Lower leg skin (tissue), 3 donors: ENCODE results near the gene SHISAL1.

ENCODE experiments used
- POLR2A ChIP-seq, 2 donors: fragments of 450-650 bp; IDR thresholded peaks; one replicate each; pipeline ENCODE4 v1.6.1; 2016 to 2017; ENCODE audit warnings: antibody characterized with exemption in 2 of 2, mild to moderate bottlenecking in 1 of 2, moderate library complexity in 1 of 2
- TF ChIP-seq, protein P1 (sequence below), 3 donors: fragments of 450-650 bp; IDR thresholded peaks; one replicate each; pipeline ENCODE4 v1.5.1; 2016; ENCODE audit warnings: antibody characterized with exemption in 3 of 3, mild to moderate bottlenecking in 3 of 3, moderate library complexity in 2 of 3

DNA sequence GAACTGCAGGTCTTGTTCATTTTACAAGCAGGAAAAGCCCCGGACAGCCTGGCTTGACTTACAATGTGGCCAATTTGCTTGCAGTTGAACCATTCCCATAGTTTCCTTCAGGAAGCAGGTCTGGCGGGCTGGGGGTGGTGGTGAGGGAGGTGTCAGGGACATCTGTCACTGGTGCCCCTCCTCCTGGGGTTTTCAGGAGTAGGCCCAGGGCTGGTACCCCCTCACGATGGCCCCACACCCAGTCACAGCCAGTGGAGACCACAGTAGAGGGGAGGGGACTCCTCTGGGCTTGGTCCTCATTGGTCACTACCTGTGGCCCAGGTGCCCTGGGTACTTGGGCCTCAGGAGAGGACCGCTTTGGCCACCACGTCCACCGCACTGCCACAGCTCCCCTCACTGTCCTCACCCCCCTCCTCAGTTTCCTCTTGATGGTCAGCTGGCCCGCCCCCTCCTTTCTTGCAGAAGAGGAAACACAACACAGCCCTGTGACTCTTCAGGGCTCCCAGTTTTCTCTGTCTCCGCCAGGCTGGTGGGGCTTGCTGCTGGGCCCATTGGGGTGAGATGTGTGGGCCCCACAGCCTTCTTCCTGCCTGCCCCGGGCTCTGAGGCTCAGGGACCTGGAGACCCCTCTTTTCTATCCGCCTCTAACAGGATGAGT is 39.8 kb upstream of the SHISAL1 start:
- TF ChIP-seq POLR2A (IDR thresholded peaks at IDR 0.05) = no peak
- TF ChIP-seq, protein P1, sequence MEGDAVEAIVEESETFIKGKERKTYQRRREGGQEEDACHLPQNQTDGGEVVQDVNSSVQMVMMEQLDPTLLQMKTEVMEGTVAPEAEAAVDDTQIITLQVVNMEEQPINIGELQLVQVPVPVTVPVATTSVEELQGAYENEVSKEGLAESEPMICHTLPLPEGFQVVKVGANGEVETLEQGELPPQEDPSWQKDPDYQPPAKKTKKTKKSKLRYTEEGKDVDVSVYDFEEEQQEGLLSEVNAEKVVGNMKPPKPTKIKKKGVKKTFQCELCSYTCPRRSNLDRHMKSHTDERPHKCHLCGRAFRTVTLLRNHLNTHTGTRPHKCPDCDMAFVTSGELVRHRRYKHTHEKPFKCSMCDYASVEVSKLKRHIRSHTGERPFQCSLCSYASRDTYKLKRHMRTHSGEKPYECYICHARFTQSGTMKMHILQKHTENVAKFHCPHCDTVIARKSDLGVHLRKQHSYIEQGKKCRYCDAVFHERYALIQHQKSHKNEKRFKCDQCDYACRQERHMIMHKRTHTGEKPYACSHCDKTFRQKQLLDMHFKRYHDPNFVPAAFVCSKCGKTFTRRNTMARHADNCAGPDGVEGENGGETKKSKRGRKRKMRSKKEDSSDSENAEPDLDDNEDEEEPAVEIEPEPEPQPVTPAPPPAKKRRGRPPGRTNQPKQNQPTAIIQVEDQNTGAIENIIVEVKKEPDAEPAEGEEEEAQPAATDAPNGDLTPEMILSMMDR (IDR thresholded peaks at IDR 0.05) = no peak
